HEK293 (cell line): ENCODE results near the gene TRAF3IP3.
A peak's percentile ranks its signal among the peaks of the same experiment; 100 is the strongest.

Experiments
- ATF2 ChIP-seq: fragments of 450-650 bp; formaldehyde crosslinking; IDR thresholded peaks from 2 replicates; pipeline ENCODE4 v1.5.1; 2016; ENCODE audit warnings: missing biosample characterization, missing genetic modification characterization, low read depth
- GLI4 ChIP-seq: fragments of 450-650 bp; formaldehyde crosslinking; IDR thresholded peaks from 2 replicates; pipeline ENCODE4 v1.5.1; 2016; ENCODE audit warnings: missing biosample characterization, missing genetic modification characterization
- HOXC10 ChIP-seq: sonication (generic); formaldehyde crosslinking; IDR thresholded peaks from 2 replicates; pipeline ENCODE4 v1.8.1; 2023; ENCODE audit warnings: mild to moderate bottlenecking, missing genetic modification reagents
- KLF16 ChIP-seq: fragments of 450-650 bp; formaldehyde crosslinking; IDR thresholded peaks from 2 replicates; pipeline ENCODE4 v1.5.1; 2017; ENCODE audit warnings: missing biosample characterization, missing genetic modification characterization
- MYNN ChIP-seq: fragments of 450-650 bp; formaldehyde crosslinking; IDR thresholded peaks from 2 replicates; pipeline ENCODE4 v1.5.1; 2016; ENCODE audit warnings: missing biosample characterization, missing genetic modification characterization, borderline replicate concordance
- SETDB1 ChIP-seq: IDR thresholded peaks from one replicate; pipeline ENCODE4 v1.6.1; 2017; ENCODE audit warnings: mild to moderate bottlenecking, low read length, moderate library complexity, mixed read lengths; ENCODE audit not compliant: insufficient read length
- SP2 ChIP-seq: fragments of 450-650 bp; formaldehyde crosslinking; IDR thresholded peaks from 2 replicates; pipeline ENCODE4 v1.5.1; 2016; ENCODE audit warnings: missing biosample characterization, missing genetic modification characterization
- SP7 ChIP-seq: fragments of 450-650 bp; formaldehyde crosslinking; IDR thresholded peaks from 2 replicates; pipeline ENCODE4 v1.5.1; 2016; ENCODE audit warnings: missing biosample characterization, missing genetic modification characterization
- TCF7L2 ChIP-seq: IDR thresholded peaks from 2 replicates; pipeline ENCODE4 v1.6.1; 2011; ENCODE audit warnings: low read depth, mild to moderate bottlenecking, inconsistent platforms, low read length, moderate library complexity, borderline replicate concordance
- ZBTB20 ChIP-seq: fragments of 450-650 bp; formaldehyde crosslinking; IDR thresholded peaks from 2 replicates; pipeline ENCODE4 v1.5.1; 2016; ENCODE audit warnings: missing biosample characterization, missing genetic modification characterization
- ZBTB21 ChIP-seq: fragments of 450-650 bp; formaldehyde crosslinking; IDR thresholded peaks from 2 replicates; pipeline ENCODE4 v1.5.1; 2017; ENCODE audit warnings: missing biosample characterization, missing genetic modification characterization
- ZBTB48 ChIP-seq: fragments of 450-650 bp; formaldehyde crosslinking; IDR thresholded peaks from 2 replicates; pipeline ENCODE4 v1.5.1; 2016; ENCODE audit warnings: missing biosample characterization, missing genetic modification characterization
- ZFP37 ChIP-seq: fragments of 450-650 bp; formaldehyde crosslinking; IDR thresholded peaks from 2 replicates; pipeline ENCODE4 v1.5.1; 2016; ENCODE audit warnings: missing biosample characterization, missing genetic modification characterization
- ZFP41 ChIP-seq: fragments of 450-650 bp; formaldehyde crosslinking; IDR thresholded peaks from 2 replicates; pipeline ENCODE4 v1.5.1; 2016; ENCODE audit warnings: missing biosample characterization, missing genetic modification characterization, borderline replicate concordance
- ZNF114 ChIP-seq: fragments of 450-650 bp; formaldehyde crosslinking; IDR thresholded peaks from 2 replicates; pipeline ENCODE4 v1.5.0; 2017; ENCODE audit warnings: missing biosample characterization, missing genetic modification characterization
- ZNF132 ChIP-seq: fragments of 450-650 bp; formaldehyde crosslinking; IDR thresholded peaks from 2 replicates; pipeline ENCODE4 v1.5.1; 2017; ENCODE audit warnings: missing biosample characterization, missing genetic modification characterization, borderline replicate concordance
- ZNF138 ChIP-seq: fragments of 450-650 bp; formaldehyde crosslinking; IDR thresholded peaks from 2 replicates; pipeline ENCODE4 v1.5.1; 2016; ENCODE audit warnings: missing biosample characterization, missing genetic modification characterization, borderline replicate concordance
- ZNF157 ChIP-seq: fragments of 450-650 bp; formaldehyde crosslinking; IDR thresholded peaks from 2 replicates; pipeline ENCODE4 v1.5.1; 2016; ENCODE audit warnings: missing biosample characterization, missing genetic modification characterization
- ZNF174 ChIP-seq: fragments of 450-650 bp; formaldehyde crosslinking; IDR thresholded peaks from 2 replicates; pipeline ENCODE4 v1.5.0; 2017; ENCODE audit warnings: missing biosample characterization, mild to moderate bottlenecking, missing genetic modification characterization
- ZNF335 ChIP-seq: fragments of 450-650 bp; formaldehyde crosslinking; conservative IDR thresholded peaks from 2 replicates; pipeline ENCODE4 v1.5.1; 2016; ENCODE audit warnings: missing biosample characterization, missing genetic modification characterization
- ZNF341 ChIP-seq: fragments of 450-650 bp; formaldehyde crosslinking; IDR thresholded peaks from 2 replicates; pipeline ENCODE4; 2016; ENCODE audit warnings: low read depth, missing biosample characterization, missing genetic modification characterization
- ZNF423 ChIP-seq: fragments of 450-650 bp; formaldehyde crosslinking; IDR thresholded peaks from 2 replicates; pipeline ENCODE4 v1.5.1; 2016; ENCODE audit warnings: missing biosample characterization, missing genetic modification characterization
- ZNF426 ChIP-seq: fragments of 450-650 bp; formaldehyde crosslinking; IDR thresholded peaks from 2 replicates; pipeline ENCODE4 v1.5.1; 2017; ENCODE audit warnings: missing biosample characterization, missing genetic modification characterization, mild to moderate bottlenecking, inconsistent platforms, moderate library complexity
- ZNF433 ChIP-seq: fragments of 450-650 bp; formaldehyde crosslinking; IDR thresholded peaks from 2 replicates; pipeline ENCODE4 v1.5.1; 2016; ENCODE audit warnings: missing biosample characterization, missing genetic modification characterization, low read depth
- ZNF514 ChIP-seq: fragments of 450-650 bp; formaldehyde crosslinking; IDR thresholded peaks from 2 replicates; pipeline ENCODE4 v1.5.1; 2016; ENCODE audit warnings: missing biosample characterization, missing genetic modification characterization
- ZNF521 ChIP-seq: fragments of 450-650 bp; formaldehyde crosslinking; IDR thresholded peaks from 2 replicates; pipeline ENCODE4 v1.5.1; 2017; ENCODE audit warnings: missing biosample characterization, mild to moderate bottlenecking, missing genetic modification characterization
- ZNF529 ChIP-seq: fragments of 450-650 bp; formaldehyde crosslinking; IDR thresholded peaks from 2 replicates; pipeline ENCODE4 v1.5.1; 2017; ENCODE audit warnings: missing genetic modification characterization, missing biosample characterization; ENCODE audit not compliant: insufficient replicate concordance
- ZNF549 ChIP-seq: fragments of 450-650 bp; IDR thresholded peaks from 2 replicates; pipeline ENCODE4 v1.5.1; 2018; ENCODE audit warnings: missing biosample characterization, missing genetic modification characterization, mild to moderate bottlenecking, inconsistent platforms, moderate library complexity
- ZNF677 ChIP-seq: fragments of 450-650 bp; IDR thresholded peaks from 2 replicates; pipeline ENCODE4 v1.5.0; 2018; ENCODE audit warnings: missing biosample characterization, mild to moderate bottlenecking, missing genetic modification characterization, moderate library complexity
- ZSCAN5A ChIP-seq: fragments of 450-650 bp; formaldehyde crosslinking; IDR thresholded peaks from 2 replicates; pipeline ENCODE4 v1.5.1; 2016; ENCODE audit warnings: missing biosample characterization, missing genetic modification characterization
- TF ChIP-seq, protein P1 (sequence below): fragments of 450-650 bp; formaldehyde crosslinking; IDR thresholded peaks from 2 replicates; pipeline ENCODE4 v1.5.1; 2017; ENCODE audit warnings: missing biosample characterization, mild to moderate bottlenecking, missing genetic modification characterization, moderate library complexity
- TF ChIP-seq, protein P2 (sequence below): fragments of 450-650 bp; formaldehyde crosslinking; IDR thresholded peaks from 2 replicates; pipeline ENCODE4 v1.5.1; 2016; ENCODE audit warnings: missing biosample characterization, missing genetic modification characterization
- TF ChIP-seq, protein P3 (sequence below): fragments of 450-650 bp; formaldehyde crosslinking; IDR thresholded peaks from 2 replicates; pipeline ENCODE4 v1.5.1; 2017; ENCODE audit warnings: missing biosample characterization, missing genetic modification characterization

Gene TRAF3IP3

GRCh38 chr1:209827384-209828262 is 71.8 kb downstream of the TRAF3IP3 start, which contains the start of gene UTP25 (continued):
- TF ChIP-seq, protein P1, sequence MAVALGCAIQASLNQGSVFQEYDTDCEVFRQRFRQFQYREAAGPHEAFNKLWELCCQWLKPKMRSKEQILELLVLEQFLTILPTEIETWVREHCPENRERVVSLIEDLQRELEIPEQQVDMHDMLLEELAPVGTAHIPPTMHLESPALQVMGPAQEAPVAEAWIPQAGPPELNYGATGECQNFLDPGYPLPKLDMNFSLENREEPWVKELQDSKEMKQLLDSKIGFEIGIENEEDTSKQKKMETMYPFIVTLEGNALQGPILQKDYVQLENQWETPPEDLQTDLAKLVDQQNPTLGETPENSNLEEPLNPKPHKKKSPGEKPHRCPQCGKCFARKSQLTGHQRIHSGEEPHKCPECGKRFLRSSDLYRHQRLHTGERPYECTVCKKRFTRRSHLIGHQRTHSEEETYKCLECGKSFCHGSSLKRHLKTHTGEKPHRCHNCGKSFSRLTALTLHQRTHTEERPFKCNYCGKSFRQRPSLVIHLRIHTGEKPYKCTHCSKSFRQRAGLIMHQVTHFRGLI (tag by site-specific recombination) = no peak; the same call in 1 of the 2 replicates
- TF ChIP-seq HOXC10 (CRISPR knock-in tag) (no peak), ZNF132 (tag by site-specific recombination) (no peak), ZNF514 (no peak), ZNF549 (no peak), SP7 (tag by site-specific recombination) (peak; percentile 67; the same call in 1 of the 2 replicates), ATF2 (tag by site-specific recombination) (no peak), GLI4 (no peak), ZFP37 (no peak), MYNN (tag by site-specific recombination) (no peak), ZNF529 (tag by site-specific recombination) (no peak), ZNF341 (tag by site-specific recombination) (peak; percentile 47; the same call in 1 of the 2 replicates), ZNF521 (tag by site-specific recombination) (no peak), ZSCAN5A (tag by site-specific recombination) (no peak), ZNF138 (tag by site-specific recombination) (no peak), ZNF157 (tag by site-specific recombination) (no peak), SETDB1 (no peak), ZNF335 (tag by site-specific recombination) (peak; percentile 92), TCF7L2 (no peak), ZNF433 (tag by site-specific recombination) (no peak), ZNF174 (tag by site-specific recombination) (no peak), KLF16 (tag by site-specific recombination) (peak; percentile 60; the same call in 1 of the 2 replicates), ZNF423 (tag by site-specific recombination) (no peak), ZFP41 (tag by site-specific recombination) (no peak), ZNF426 (tag by site-specific recombination) (no peak), ZBTB21 (tag by site-specific recombination) (peak; percentile 25; the same call in 1 of the 2 replicates), ZNF114 (no peak), ZBTB48 (tag by site-specific recombination) (no peak), ZBTB20 (tag by site-specific recombination) (peak; percentile 46; the same call in 1 of the 2 replicates), ZNF677 (no peak), SP2 (tag by site-specific recombination) (peak; percentile 39; the same call in 1 of the 2 replicates)
- TF ChIP-seq, protein P2, sequence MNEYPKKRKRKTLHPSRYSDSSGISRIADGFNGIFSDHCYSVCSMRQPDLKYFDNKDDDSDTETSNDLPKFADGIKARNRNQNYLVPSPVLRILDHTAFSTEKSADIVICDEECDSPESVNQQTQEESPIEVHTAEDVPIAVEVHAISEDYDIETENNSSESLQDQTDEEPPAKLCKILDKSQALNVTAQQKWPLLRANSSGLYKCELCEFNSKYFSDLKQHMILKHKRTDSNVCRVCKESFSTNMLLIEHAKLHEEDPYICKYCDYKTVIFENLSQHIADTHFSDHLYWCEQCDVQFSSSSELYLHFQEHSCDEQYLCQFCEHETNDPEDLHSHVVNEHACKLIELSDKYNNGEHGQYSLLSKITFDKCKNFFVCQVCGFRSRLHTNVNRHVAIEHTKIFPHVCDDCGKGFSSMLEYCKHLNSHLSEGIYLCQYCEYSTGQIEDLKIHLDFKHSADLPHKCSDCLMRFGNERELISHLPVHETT (tag by site-specific recombination) = no peak
- TF ChIP-seq, protein P3, sequence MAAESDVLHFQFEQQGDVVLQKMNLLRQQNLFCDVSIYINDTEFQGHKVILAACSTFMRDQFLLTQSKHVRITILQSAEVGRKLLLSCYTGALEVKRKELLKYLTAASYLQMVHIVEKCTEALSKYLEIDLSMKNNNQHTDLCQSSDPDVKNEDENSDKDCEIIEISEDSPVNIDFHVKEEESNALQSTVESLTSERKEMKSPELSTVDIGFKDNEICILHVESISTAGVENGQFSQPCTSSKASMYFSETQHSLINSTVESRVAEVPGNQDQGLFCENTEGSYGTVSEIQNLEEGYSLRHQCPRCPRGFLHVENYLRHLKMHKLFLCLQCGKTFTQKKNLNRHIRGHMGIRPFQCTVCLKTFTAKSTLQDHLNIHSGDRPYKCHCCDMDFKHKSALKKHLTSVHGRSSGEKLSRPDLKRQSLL = peak; percentile 15; the same call in 1 of the 2 replicates
